HepG2 (cell line): ENCODE results near the gene NPIPB9. TPM values are rescaled to one million over a fixed set of nuclear protein-coding genes. Genes with fewer than 3 reads are reported as not detected.
"Not testable (repeated sequence)": the region's sequence is repeated elsewhere in the genome, so short reads cannot be mapped to it uniquely, and the experiment has no call there.

Experiments
- ATAC-seq: fragments of 200-7000 bp; cut with Tn5 transposase; 3 replicates; pipeline ENCODE4 v1.9.1; 2020; ENCODE audit warnings: mild to moderate bottlenecking, moderate library complexity
- BruUV-seq: library from RNA; stranded (reverse); fragments of 400-500 nt; replicated peaks from 2 replicates; lab custom pipeline; 2021; lab: Mats Ljungman, UMichigan
- CTCF ChIA-PET: fragments of 300-600 bp; formaldehyde crosslinking; extraction: SDS; loops from one replicate; lab custom pipeline; 2021; ENCODE audit warnings: low total read pairs, inconsistent platforms, low intra/inter-chr PET ratio; lab: Yijun Ruan, JAX
- POLR2A ChIA-PET: fragments of 350-600 bp; sonication (Branson Sonifier 250); formaldehyde crosslinking; loops from one replicate; lab custom pipeline; 2020; ENCODE audit warnings: antibody characterized with exemption, inconsistent platforms; lab: Yijun Ruan, JAX
- DNase-seq: peaks from one replicate; pipeline ENCODE4 v3.0.0-alpha.2; 2015; ENCODE audit warnings: low spot score
- FAIRE-seq: peaks from 3 replicates; lab custom pipeline; 2011; peaks lifted over from hg19 to GRCh38; lab: Jason Lieb, UNC
- H2AFZ ChIP-seq: one replicate; pipeline ENCODE4 v1.6.1; 2011; ENCODE audit warnings: low read length, inconsistent platforms
- H3K27ac ChIP-seq: fragments of 300-600 bp; 3 replicates; pipeline ENCODE4 v1.8.0; 2011; ENCODE audit warnings: mixed run types, mild to moderate bottlenecking, mixed read lengths, low read length, inconsistent platforms; ENCODE audit not compliant: insufficient read depth; ENCODE audit errors: extremely low read length
- H3K27me3 ChIP-seq, 2 experiments: fragments of 200-600 bp in 1 of 2; 2 replicates in 1 of 2; 3 replicates in 1 of 2; pipeline versions ENCODE4 v1.6.0 to v1.8.0; 2011; ENCODE audit warnings: low read length in 2 of 2, mild to moderate bottlenecking in 2 of 2, moderate library complexity in 2 of 2, inconsistent platforms in 1 of 2; ENCODE audit not compliant: insufficient read depth in 2 of 2, control insufficient read depth in 1 of 2
- H3K36me3 ChIP-seq, 2 experiments: fragments of 200-600 bp in 1 of 2; replicated peaks in 1 of 2; 2 replicates in 1 of 2; 3 replicates in 1 of 2; pipeline versions ENCODE4 v1.5.1 to v1.8.0; 2011; ENCODE audit warnings: low read length in 2 of 2, inconsistent platforms in 1 of 2; ENCODE audit not compliant: insufficient read depth in 2 of 2, control insufficient read depth in 1 of 2
- H3K4me1 ChIP-seq: 2 replicates; pipeline ENCODE4 v1.5.1; 2012; ENCODE audit warnings: low read length, inconsistent platforms; ENCODE audit not compliant: insufficient read depth
- H3K4me2 ChIP-seq: 2 replicates; pipeline ENCODE4 v1.6.0; 2011; ENCODE audit warnings: low read depth, low read length, inconsistent platforms
- H3K4me3 ChIP-seq, 3 experiments: fragments of 200-600 bp in 1 of 3; sonication (generic), shearing (Covaris generic) in 1 of 3; replicated peaks in 1 of 3; 2 replicates each; pipeline ENCODE4 v1.5.1; 2011 to 2016; ENCODE audit warnings: low read length in 3 of 3, inconsistent platforms in 2 of 3, low read depth in 2 of 3, mild to moderate bottlenecking in 2 of 3, control low read depth in 1 of 3, mixed read lengths in 1 of 3; ENCODE audit not compliant: insufficient read depth in 1 of 3
- H3K79me2 ChIP-seq: one replicate; pipeline ENCODE4 v1.6.1; 2011; ENCODE audit warnings: low read length, inconsistent platforms; ENCODE audit not compliant: insufficient read depth
- H3K9ac ChIP-seq: 2 replicates; pipeline ENCODE4 v1.6.0; 2011; ENCODE audit warnings: mild to moderate bottlenecking, low read depth, low read length, inconsistent platforms; ENCODE audit not compliant: insufficient read depth
- H3K9me3 ChIP-seq: 2 replicates; pipeline ENCODE4 v1.5.1; 2012; ENCODE audit warnings: mild to moderate bottlenecking, low read length
- H4K20me1 ChIP-seq: 2 replicates; pipeline ENCODE4 v1.6.0; 2011; ENCODE audit warnings: inconsistent platforms, mild to moderate bottlenecking, low read length, moderate library complexity; ENCODE audit not compliant: insufficient read depth
- ATM ChIP-seq: fragments of 450-650 bp; IDR thresholded peaks from 2 replicates; pipeline ENCODE4 v1.7.1; 2017; ENCODE audit warnings: mild to moderate bottlenecking, borderline replicate concordance
- CHD4 ChIP-seq: fragments of 200-600 bp; sonication (generic); IDR thresholded peaks from 2 replicates; pipeline ENCODE4 v1.7.0; 2017; ENCODE audit warnings: mild to moderate bottlenecking, low read length, borderline replicate concordance
- MTA3 ChIP-seq: sonication (generic); formaldehyde crosslinking; IDR thresholded peaks from 2 replicates; pipeline ENCODE4 v1.4.0; 2020; ENCODE audit warnings: missing genetic modification reagents
- NKX3-1 ChIP-seq: sonication (generic); formaldehyde crosslinking; IDR thresholded peaks from 2 replicates; pipeline ENCODE4 v1.5.0; 2020; ENCODE audit warnings: missing genetic modification reagents
- SMC3 ChIP-seq: IDR thresholded peaks from 2 replicates; pipeline ENCODE4 v1.6.1; 2011; ENCODE audit warnings: low read length, improper control_type of control experiment
- TBL1XR1 ChIP-seq: fragments of 150-350 bp; IDR thresholded peaks from 2 replicates; pipeline ENCODE4 v1.6.1; 2014; ENCODE audit warnings: borderline replicate concordance, low read length; ENCODE audit not compliant: partially characterized antibody
- TCF7 ChIP-seq: sonication (generic); IDR thresholded peaks from 2 replicates; pipeline ENCODE4 v1.6.1; 2016; ENCODE audit warnings: antibody characterized with exemption, low read depth
- TCF7L2 ChIP-seq: IDR thresholded peaks from 2 replicates; pipeline ENCODE4 v1.6.1; 2011; ENCODE audit warnings: mild to moderate bottlenecking, low read depth, low read length, moderate library complexity
- TGIF2 ChIP-seq: IDR thresholded peaks from 2 replicates; pipeline ENCODE4 v1.6.1; 2016; ENCODE audit warnings: control low read depth, missing compliant biosample characterization
- ZFYVE20 ChIP-seq: sonication (generic); formaldehyde crosslinking; IDR thresholded peaks from 2 replicates; pipeline ENCODE4 v1.8.0; 2023; ENCODE audit warnings: low read depth, mild to moderate bottlenecking, moderate library complexity, missing genetic modification reagents, borderline replicate concordance
- ZMYM4 ChIP-seq: sonication (generic); formaldehyde crosslinking; IDR thresholded peaks from 2 replicates; pipeline ENCODE4 v1.8.1; 2023; ENCODE audit warnings: mild to moderate bottlenecking, missing genetic modification reagents
- ZNF441 ChIP-seq: sonication (generic); formaldehyde crosslinking; IDR thresholded peaks from 2 replicates; pipeline ENCODE4 v1.7.0; 2021; ENCODE audit warnings: missing genetic modification reagents, borderline replicate concordance
- ZNF709 ChIP-seq: sonication (generic); formaldehyde crosslinking; IDR thresholded peaks from 2 replicates; pipeline ENCODE4 v1.5.0; 2020; ENCODE audit warnings: mild to moderate bottlenecking, missing genetic modification reagents
- ZNF75D ChIP-seq: sonication (generic); formaldehyde crosslinking; IDR thresholded peaks from 2 replicates; pipeline ENCODE4 v1.8.1; 2023; ENCODE audit warnings: missing genetic modification reagents, mild to moderate bottlenecking, borderline replicate concordance
- WGBS: methylation state at CpG from one replicate; pipeline ENCODE4 v1.1.6; 2017; ENCODE audit warnings: low lambda C conversion rate; 5-methylcytosine and 5-hydroxymethylcytosine counted together
- in situ Hi-C: cut with HindIII; loops from 2 replicates; pipeline ENCODE4 v1.10.0; 2017; ENCODE audit warnings: low pct_unique_long_range_greater_than_20kb; ENCODE audit not compliant: extremely low pct_ligation_motif_present
- intact Hi-C: fragments of 100-400 bp; cut with micrococcal nuclease; formaldehyde crosslinking; loops from one replicate; pipeline ENCODE4 v1.10.0; 2022; ENCODE audit not compliant: unreplicated experiment
- polyA plus RNA-seq, 8 experiments: library from polyadenylated mRNA; depleted of rRNA in 3 of 8; stranded (reverse) in 7 of 8; unstranded in 1 of 8; fragments of >200 nt; fragmentation: Illumina TruSeq in 4 of 8; extraction: Trizol in 4 of 8; gene quantifications; 2 replicates each; pipeline versions ENCODE4 v1.2.1 to v1.2.3, GENCODE V29; 2011 to 2016; ENCODE audit warnings: low read depth in 4 of 8, missing spikeins in 1 of 8, mixed read lengths in 1 of 8; ENCODE audit not compliant: insufficient read depth in 1 of 8
- total RNA-seq, 5 experiments: library from RNA; depleted of rRNA; stranded (reverse); fragments of >200 nt; fragmentation: Illumina TruSeq; extraction: Trizol; gene quantifications; 2 replicates each; pipeline ENCODE4 v1.2.3, GENCODE V29; 2016; ENCODE audit warnings: low read depth in 1 of 5
- TF ChIP-seq, protein P1 (sequence below): sonication (generic); formaldehyde crosslinking; IDR thresholded peaks from 2 replicates; pipeline ENCODE4 v1.4.0; 2020; ENCODE audit warnings: missing genetic modification reagents

The NPIPB9 gene
- total and polyA plus RNA-seq, 2 of the 13 experiments (the other 11 are each of a cell fraction or from before 2014, with no cell fraction given), result 0.77 to 1.0 TPM

DNA sequence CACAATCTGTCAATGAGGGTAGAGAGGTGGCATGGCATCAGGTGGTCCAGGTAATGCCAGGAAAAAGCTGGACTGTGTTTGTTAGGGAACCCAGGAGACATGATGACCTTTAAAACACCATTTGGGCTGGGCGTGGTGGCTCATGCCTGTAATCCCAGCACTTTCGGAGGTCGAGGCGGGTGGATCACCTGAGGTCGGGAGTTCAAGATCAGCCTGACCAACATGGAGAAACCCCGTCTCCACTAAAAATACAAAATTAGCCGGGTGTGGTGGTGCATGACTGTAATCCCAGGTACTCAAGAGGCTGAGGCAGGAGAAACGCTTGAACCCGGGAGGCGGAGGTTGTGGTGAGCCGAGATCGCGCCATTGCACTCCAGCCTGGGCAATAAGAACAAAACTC, 69.0 kb downstream of the NPIPB9 start:
- CTCF ChIA-PET, FAIRE-seq, ATAC-seq, H3K9ac ChIP-seq, H3K4me3 ChIP-seq, BruUV-seq, in situ Hi-C loops, H3K4me2 ChIP-seq, DNase-seq, H3K36me3 ChIP-seq, H3K27me3 ChIP-seq, H3K9me3 ChIP-seq, H2AFZ ChIP-seq: not testable (repeated sequence)
- Histone ChIP-seq H3K4me1 (peaks cover 35% of the 10 kb centered on the region), H3K27ac (peak overlapping the region; percentile 47), H4K20me1 (peaks cover 13% of the 10 kb centered on the region), H3K79me2 (peaks cover 21% of the 10 kb centered on the region)
- TF ChIP-seq ZNF75D, result 0 out of 2 replicates have a peak, but pooled peaks have one; percentile 33
- 95% methylated on average over 13 of the region's 13 CpGs for WGBS
- intact Hi-C loops, result loop anchor here (5.0 kb wide), 1 partner anchor 117 kb away; no protein-coding TSS in a partner anchor
- POLR2A ChIA-PET, result interaction anchor here (0.6 to 5.8 kb wide), 5 partner anchors 17 to 146 kb away, joined by 4 to 85 read pairs (median 51); partner anchors contain the start of genes SH2B1 and TUFM

DNA sequence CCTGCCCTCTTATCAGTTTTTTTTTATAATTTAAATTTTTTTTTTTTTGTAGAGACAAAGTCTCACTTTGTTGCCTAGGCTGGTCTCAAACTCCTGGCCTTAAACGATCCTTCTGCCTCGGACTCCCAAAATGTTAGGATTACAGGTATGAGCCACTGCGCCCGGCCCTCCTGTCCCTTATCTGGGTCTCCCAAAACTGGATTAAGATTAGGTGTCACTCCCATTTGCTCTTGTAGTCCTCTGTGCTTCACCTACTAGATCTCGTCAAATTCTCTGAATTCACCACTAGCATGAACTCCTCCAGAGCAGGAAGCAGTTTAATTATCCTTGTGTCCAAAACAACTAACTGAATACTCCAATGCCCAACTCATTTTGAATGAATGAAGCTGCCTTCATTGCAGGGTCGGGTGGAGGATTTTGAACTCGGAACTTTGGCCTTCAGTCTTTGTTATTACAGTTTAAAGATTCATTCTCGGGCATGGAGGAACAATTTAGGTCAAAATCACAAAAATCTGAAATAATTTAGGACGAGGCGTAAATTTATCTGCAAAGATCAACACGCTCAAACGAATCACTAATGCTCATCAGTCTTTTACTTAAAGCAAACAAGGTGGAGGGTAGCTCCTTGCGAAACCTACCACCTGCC, 70.4 kb downstream of the NPIPB9 start:
- H3K79me2 ChIP-seq, result peaks cover 35% of the 10 kb centered on the region
- intact Hi-C loops (loop anchor here (5.0 kb wide), 1 partner anchor 115 kb away; no protein-coding TSS in a partner anchor), in situ Hi-C loops (no loop called here)
- peak overlapping the region; percentile 97 for H3K27ac ChIP-seq
- H3K27me3 ChIP-seq, result no peaks in the 10 kb centered on the region; a peak in 1 of 5 replicates
- H3K4me2 ChIP-seq, result peak overlapping the region; percentile 74
- no peaks in the 10 kb centered on the region for H3K9me3 ChIP-seq
- 37% methylated on average over 13 of the region's 13 CpGs for WGBS
- ChIA-PET POLR2A (interaction anchor here (1.0 to 5.8 kb wide), 14 partner anchors 7 to 212 kb away, joined by 3 to 85 read pairs (median 14); partner anchors contain the start of genes NFATC2IP, SH2B1, SPNS1 and SULT1A1), CTCF (no interaction called here)
- no peak for DNase-seq
- FAIRE-seq, result peak; percentile 4
- peak overlapping the region; percentile 99 for H3K9ac ChIP-seq
- peaks cover 50% of the 10 kb centered on the region for H3K4me1 ChIP-seq
- ATAC-seq, result no peak
- peak overlapping the region; percentile 74 for H2AFZ ChIP-seq
- peaks cover 10 to 20% of the 10 kb centered on the region in 2 experiments for H3K36me3 ChIP-seq
- H3K4me3 ChIP-seq, result peak overlapping the region; percentile 77 to 99 (median 89)
- H4K20me1 ChIP-seq, result peaks cover 24% of the 10 kb centered on the region
- BruUV-seq, result TSS peak; percentile 80
- TF ChIP-seq TGIF2 (CRISPR knock-in tag), result no peak
- peak; percentile 37; the same call in 1 of the 2 replicates for TF ChIP-seq NKX3-1 (CRISPR knock-in tag)
- TF ChIP-seq TBL1XR1, result no peak
- no peak for TF ChIP-seq TCF7L2
- TF ChIP-seq TCF7, result no peak
- TF ChIP-seq, protein P1, sequence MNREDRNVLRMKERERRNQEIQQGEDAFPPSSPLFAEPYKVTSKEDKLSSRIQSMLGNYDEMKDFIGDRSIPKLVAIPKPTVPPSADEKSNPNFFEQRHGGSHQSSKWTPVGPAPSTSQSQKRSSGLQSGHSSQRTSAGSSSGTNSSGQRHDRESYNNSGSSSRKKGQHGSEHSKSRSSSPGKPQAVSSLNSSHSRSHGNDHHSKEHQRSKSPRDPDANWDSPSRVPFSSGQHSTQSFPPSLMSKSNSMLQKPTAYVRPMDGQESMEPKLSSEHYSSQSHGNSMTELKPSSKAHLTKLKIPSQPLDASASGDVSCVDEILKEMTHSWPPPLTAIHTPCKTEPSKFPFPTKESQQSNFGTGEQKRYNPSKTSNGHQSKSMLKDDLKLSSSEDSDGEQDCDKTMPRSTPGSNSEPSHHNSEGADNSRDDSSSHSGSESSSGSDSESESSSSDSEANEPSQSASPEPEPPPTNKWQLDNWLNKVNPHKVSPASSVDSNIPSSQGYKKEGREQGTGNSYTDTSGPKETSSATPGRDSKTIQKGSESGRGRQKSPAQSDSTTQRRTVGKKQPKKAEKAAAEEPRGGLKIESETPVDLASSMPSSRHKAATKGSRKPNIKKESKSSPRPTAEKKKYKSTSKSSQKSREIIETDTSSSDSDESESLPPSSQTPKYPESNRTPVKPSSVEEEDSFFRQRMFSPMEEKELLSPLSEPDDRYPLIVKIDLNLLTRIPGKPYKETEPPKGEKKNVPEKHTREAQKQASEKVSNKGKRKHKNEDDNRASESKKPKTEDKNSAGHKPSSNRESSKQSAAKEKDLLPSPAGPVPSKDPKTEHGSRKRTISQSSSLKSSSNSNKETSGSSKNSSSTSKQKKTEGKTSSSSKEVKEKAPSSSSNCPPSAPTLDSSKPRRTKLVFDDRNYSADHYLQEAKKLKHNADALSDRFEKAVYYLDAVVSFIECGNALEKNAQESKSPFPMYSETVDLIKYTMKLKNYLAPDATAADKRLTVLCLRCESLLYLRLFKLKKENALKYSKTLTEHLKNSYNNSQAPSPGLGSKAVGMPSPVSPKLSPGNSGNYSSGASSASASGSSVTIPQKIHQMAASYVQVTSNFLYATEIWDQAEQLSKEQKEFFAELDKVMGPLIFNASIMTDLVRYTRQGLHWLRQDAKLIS, result no peak
- TF ChIP-seq SMC3, result no peak
- TF ChIP-seq ZFYVE20, result no peak
- no peak for TF ChIP-seq CHD4
- 0 out of 2 replicates have a peak, but pooled peaks have one; percentile 8 for TF ChIP-seq ZNF441 (CRISPR knock-in tag)
- TF ChIP-seq MTA3, result no peak
- TF ChIP-seq ATM, result no peak
- peak; percentile 79; the same call in 1 of the 2 replicates for TF ChIP-seq ZNF709 (CRISPR knock-in tag)
- TF ChIP-seq ZMYM4, result no peak
